Esophagus (tissue), 2 donors: ENCODE data around the gene ATP2C1. TPM values are rescaled to one million over a fixed set of nuclear protein-coding genes. Genes with fewer than 3 reads are reported as not detected.

Experiments used
- H3K27ac ChIP-seq, 2 donors: one replicate each; pipeline ENCODE4 v1.5.1; 2013; ENCODE audit warnings: low read depth in 2 of 2, mild to moderate bottlenecking in 2 of 2, inconsistent platforms in 1 of 2, low read length in 1 of 2, moderate library complexity in 1 of 2
- H3K27me3 ChIP-seq, 2 donors: one replicate each; pipeline ENCODE4 v1.6.1; 2013; ENCODE audit warnings: low read length in 2 of 2, control low read depth in 1 of 2, mild to moderate bottlenecking in 1 of 2; ENCODE audit not compliant: insufficient read depth in 2 of 2, control insufficient read depth in 1 of 2
- H3K36me3 ChIP-seq, 2 donors: one replicate each; pipeline ENCODE4 v1.6.1; 2013; ENCODE audit warnings: low read length in 1 of 2; ENCODE audit not compliant: control insufficient read depth in 2 of 2, insufficient read depth in 2 of 2
- H3K4me1 ChIP-seq, 2 donors: one replicate each; pipeline ENCODE4 v1.6.1; 2013; ENCODE audit warnings: low read length in 1 of 2; ENCODE audit not compliant: control insufficient read depth in 2 of 2, insufficient read depth in 2 of 2
- H3K4me3 ChIP-seq, 2 donors: one replicate each; pipeline ENCODE4 v1.5.1; 2013; ENCODE audit warnings: low read length in 2 of 2, mild to moderate bottlenecking in 2 of 2, low read depth in 1 of 2, moderate library complexity in 1 of 2
- H3K9me3 ChIP-seq, 2 donors: one replicate each; pipeline ENCODE4 v1.6.1; 2013; ENCODE audit warnings: mild to moderate bottlenecking in 2 of 2, low read depth in 1 of 2, low read length in 1 of 2, moderate library complexity in 1 of 2; ENCODE audit not compliant: control insufficient read depth in 2 of 2, insufficient read depth in 1 of 2
- WGBS, 2 donors: extraction: QIAGEN DNeasy Blood & Tissue Kit; methylation state at CpG; one replicate each; pipeline ENCODE4 v1.1.7; 2013; 5-methylcytosine and 5-hydroxymethylcytosine counted together
- polyA plus RNA-seq, 2 donors: library from polyadenylated mRNA; stranded (reverse); fragments of 200-250 nt; gene quantifications; one replicate each; pipeline ENCODE4 v1.2.3, GENCODE V29; 2013
- donor health status: healthy with polysubstance abuse.
- donor health status: Bipolar disorder and iron deficiency.

ATP2C1 gene
- polyA plus RNA-seq, 2 donors: 19.9 to 23.0 TPM

DNA sequence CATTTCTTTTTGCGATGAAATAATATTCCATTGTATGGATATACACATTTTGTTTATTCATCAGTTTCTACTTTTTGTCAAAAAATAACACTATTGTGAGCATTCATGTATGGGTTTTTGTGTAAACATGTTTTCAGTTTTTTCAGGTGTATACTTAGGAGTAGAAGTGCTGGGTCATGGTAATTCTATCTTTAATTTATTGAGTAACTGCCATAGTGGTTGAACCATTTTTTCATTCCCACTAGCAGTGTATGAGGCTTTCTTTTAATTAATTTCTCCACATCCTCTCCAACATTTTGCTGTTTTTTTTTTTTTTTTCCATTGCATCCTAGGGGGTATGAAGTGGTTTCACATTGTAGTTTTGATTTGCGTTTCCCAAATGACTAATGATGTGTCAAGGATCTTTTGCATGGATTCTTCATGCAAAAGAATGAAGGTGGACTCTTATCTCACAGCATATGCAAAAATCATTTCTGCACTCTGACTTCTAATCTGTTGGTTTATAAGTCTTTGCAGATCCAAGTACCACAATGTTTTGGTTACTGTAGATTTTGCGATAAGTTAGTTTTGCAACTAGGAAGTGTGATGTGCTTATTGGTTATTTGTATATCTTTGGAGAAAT, 12.6 kb downstream of the ATP2C1 start:
- 94 to 98% methylated on average over 3 of the region's 3 CpGs for WGBS, 2 donors
- Histone ChIP-seq H3K9me3 (no peaks in the 10 kb centered on the region), H3K27ac (no peak overlapping the region), H3K4me1 (no peaks in the 10 kb centered on the region), H3K36me3 (no peaks in the 10 kb centered on the region), H3K27me3 (no peaks in the 10 kb centered on the region), H3K4me3 (no peak overlapping the region)

DNA sequence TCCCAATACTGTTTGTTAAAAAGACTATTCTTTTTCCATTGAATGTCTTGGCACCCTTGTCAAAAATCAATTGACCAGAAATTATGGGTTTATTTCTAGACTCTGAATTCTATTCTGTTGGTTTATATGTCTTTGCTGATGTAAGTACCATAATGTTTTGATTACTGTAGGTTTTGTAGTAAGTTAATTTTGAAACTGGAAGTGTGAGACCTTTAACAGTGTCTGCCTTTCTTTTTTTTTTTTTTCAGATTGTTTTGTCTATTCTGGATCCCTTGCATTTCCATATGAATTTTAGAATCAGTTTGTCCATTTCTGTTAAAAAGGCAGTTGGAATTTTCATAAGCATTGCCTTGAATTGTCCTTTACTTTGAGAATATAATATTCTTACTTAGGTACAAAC, 13.6 kb downstream of the ATP2C1 start:
- H3K4me3 ChIP-seq: no peak overlapping the region
- no peak overlapping the region for H3K27ac ChIP-seq
- no peaks in the 10 kb centered on the region for H3K4me1 ChIP-seq
- no peaks in the 10 kb centered on the region for H3K9me3 ChIP-seq
- no peaks in the 10 kb centered on the region for H3K36me3 ChIP-seq
- no peaks in the 10 kb centered on the region for H3K27me3 ChIP-seq

DNA sequence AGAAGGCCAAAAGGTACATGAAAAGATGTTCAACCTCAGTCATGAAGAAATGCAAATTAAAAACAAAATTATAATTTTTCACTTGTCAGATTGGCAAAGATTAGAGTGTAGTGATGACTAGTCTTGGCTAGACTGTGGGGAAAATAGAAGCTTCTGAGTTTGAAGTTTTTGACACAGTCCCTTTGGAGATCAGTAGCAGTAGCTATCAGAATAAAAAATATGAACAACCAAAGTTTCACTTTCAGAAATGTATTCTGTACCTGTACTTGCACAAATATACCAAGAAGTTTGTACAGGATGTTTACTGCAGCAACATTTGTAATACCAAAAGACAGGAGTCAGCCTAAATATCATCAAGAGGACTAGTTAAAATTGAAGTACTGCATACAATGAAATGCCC, 14.1 kb downstream of the ATP2C1 start:
- H3K27ac ChIP-seq: no peak overlapping the region

DNA sequence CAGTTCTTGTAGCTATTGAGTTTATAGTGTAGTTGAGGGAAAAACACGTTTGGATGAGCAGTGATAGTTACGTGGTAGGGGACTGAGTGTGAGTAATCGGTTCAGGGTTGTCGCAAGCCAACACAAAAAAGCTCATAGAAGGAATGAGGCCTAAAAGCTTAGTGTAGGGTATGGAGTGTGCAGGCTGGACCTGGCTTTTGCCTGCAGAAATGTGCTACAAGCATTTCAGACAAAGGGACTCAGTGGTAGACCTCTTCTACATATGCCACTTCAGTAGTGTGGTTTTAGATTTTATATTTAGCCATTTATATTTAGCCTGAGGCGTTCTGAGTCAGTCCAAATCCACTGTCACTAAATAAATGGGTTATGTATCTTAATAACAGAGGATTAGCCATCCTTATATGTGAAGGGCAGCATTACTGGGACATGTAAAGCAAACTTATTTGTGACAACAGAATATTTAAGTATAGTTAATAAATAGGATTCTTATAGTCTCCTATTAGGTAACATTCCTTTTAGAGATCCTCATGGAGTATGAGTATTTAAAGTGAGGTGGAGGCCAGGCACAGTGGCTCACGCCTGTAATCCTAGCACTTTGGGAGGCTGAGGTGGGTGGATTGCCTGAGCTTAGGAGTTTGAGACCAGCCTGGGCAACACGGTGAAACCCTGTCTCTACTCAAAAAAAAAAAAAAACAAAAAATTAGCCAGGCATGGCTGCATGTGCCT, 21.8 kb downstream of the ATP2C1 start:
- H3K4me1 ChIP-seq: no peaks in the 10 kb centered on the region
- H3K9me3 ChIP-seq: peaks cover 0 to 2% of the 10 kb centered on the region in 2 donors
- H3K4me3 ChIP-seq: no peak overlapping the region
- 82 to 85% methylated on average over 7 of the region's 7 CpGs for WGBS, 2 donors
- H3K27ac ChIP-seq: no peak overlapping the region
- H3K36me3 ChIP-seq: no peaks in the 10 kb centered on the region
- H3K27me3 ChIP-seq: no peaks in the 10 kb centered on the region

More for the DNA sequence above, 14.1 kb downstream of the ATP2C1 start:
- Histone ChIP-seq H3K36me3 (no peaks in the 10 kb centered on the region), H3K27me3 (no peaks in the 10 kb centered on the region), H3K4me3 (no peak overlapping the region), H3K9me3 (no peaks in the 10 kb centered on the region), H3K4me1 (no peaks in the 10 kb centered on the region)

DNA sequence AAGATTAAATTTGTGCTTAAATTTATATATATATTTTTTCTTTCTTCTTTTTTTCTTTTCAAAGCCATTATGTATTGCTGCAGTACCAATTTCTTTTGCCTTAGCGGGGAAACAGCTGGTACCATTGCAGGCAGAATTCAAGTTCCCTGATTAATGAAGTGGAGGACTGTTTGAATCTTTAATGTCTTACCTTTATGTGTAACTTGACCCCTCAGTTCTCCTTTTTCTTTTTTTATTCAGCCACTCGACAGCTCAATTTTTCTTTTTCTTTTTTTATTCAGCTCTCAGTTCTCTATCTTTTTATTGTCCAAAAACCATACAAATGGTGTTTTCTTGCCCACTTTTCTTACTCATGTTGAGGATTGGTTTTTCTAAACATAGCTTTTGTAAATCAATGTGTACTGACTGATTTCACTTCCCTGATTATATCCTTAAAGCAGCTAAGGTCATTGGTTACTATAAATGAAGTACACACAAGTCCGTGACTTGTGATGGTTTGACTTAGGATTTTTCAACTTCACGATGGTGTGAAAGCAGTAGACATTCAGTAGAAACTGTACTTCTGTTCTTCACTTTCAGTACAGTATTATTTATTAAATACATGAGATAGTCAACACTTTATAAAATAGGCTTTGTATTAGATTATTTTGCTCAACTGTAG, 22.8 kb downstream of the ATP2C1 start:
- WGBS, 2 donors: 80 to 81% methylated on average over 4 of the region's 4 CpGs

DNA sequence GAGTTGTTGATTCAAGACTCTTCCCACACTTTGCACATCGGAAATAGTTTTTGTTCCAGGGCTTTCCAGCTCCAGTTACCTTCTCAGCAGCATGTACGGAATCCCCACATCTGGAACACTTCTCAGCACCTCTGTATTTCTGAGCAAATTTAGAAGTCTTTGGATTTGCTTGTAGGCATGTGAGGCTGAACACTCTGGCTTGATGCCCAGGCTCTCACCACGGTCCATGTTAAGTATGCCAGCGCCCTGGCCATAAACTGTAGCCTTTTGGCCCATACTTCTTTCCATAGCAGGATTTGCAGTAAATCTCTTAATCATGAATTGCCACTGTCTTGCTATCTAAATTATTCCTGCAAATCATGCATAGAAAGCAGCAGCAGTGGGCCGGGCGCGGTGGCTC, 24.4 kb downstream of the ATP2C1 start:
- WGBS, 2 donors: 87 to 91% methylated on average over 7 of the region's 7 CpGs

More for the DNA sequence above, 22.8 kb downstream of the ATP2C1 start:
- H3K27ac ChIP-seq: no peak overlapping the region
- H3K36me3 ChIP-seq: no peaks in the 10 kb centered on the region
- no peak overlapping the region for H3K4me3 ChIP-seq
- no peaks in the 10 kb centered on the region for H3K27me3 ChIP-seq
- H3K9me3 ChIP-seq: peaks cover 0 to 2% of the 10 kb centered on the region in 2 donors
- H3K4me1 ChIP-seq: no peaks in the 10 kb centered on the region

DNA sequence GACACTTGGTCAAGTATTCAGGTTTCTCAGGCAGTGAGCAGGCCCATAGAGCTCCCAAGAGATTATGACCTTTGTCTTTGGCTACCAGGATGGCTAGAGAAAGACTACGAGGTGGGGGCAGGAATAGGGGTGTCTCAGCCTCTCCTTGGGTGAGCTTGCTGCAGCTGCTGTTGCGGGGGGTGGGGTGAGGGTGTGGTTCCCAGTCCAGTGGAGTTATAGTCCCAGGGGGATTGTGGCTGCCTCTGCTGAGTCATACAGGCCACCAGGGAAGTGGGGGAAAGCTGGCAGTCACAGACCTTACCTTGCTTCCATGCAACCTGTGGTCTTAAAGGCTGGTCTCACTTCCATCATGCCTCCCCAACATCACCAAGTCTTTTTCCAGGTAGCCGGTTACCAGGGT, 31.7 kb downstream of the ATP2C1 start:
- H3K36me3 ChIP-seq: no peaks in the 10 kb centered on the region
- 93 to 95% methylated on average over 3 of the region's 3 CpGs for WGBS, 2 donors
- H3K4me1 ChIP-seq: no peaks in the 10 kb centered on the region

More for the DNA sequence above, 24.4 kb downstream of the ATP2C1 start:
- Histone ChIP-seq H3K27me3 (no peaks in the 10 kb centered on the region), H3K4me3 (no peak overlapping the region), H3K4me1 (no peaks in the 10 kb centered on the region), H3K27ac (no peak overlapping the region), H3K9me3 (peaks cover 0 to 2% of the 10 kb centered on the region in 2 donors), H3K36me3 (no peaks in the 10 kb centered on the region)

DNA sequence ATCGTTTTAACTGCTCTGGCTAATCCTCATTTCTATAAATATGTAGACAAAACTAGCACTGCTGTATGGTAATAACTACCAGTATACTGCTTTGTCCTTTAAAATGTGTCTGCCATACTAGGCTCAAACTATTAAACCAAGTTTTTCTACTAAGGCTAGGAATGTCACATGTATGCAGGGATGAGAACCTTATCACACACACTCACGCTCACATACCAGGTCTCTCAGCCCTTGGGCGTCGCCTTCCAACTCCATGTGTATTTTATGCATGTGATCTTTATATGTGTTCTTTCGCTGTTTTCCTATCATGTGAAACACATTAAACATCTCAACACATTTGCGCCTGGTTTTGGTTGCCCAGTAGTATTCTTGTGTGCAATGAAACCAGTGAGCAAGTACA, 32.6 kb downstream of the ATP2C1 start:
- Histone ChIP-seq H3K9me3 (no peaks in the 10 kb centered on the region), H3K36me3 (no peaks in the 10 kb centered on the region), H3K4me1 (no peaks in the 10 kb centered on the region), H3K27me3 (no peaks in the 10 kb centered on the region), H3K4me3 (no peak overlapping the region), H3K27ac (no peak overlapping the region)
- 80 to 82% methylated on average over 6 of the region's 6 CpGs for WGBS, 2 donors

More for the DNA sequence above, 31.7 kb downstream of the ATP2C1 start:
- H3K27me3 ChIP-seq: no peaks in the 10 kb centered on the region
- H3K9me3 ChIP-seq: no peaks in the 10 kb centered on the region
- no peak overlapping the region for H3K27ac ChIP-seq
- H3K4me3 ChIP-seq: no peak overlapping the region

DNA sequence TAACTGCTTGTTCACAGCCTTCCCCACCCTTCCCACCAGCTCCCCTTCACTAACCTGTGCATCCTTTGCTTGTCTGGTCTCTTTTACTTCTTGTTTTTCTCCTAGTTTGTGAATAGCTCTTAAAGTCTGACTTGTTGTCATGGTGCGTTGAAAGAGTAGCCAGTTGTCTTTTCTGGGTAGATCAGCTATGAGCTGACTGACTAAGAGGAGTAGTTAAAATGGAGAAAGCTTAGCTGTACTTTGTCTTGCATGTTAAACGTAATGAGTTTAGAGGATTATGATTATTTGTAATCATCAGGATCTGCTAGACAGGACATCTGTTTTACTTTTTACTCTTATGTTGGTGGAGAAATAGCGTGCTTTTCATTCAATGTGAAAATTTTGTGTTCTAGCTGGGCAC, 35.9 kb downstream of the ATP2C1 start:
- Histone ChIP-seq H3K4me3 (no peak overlapping the region), H3K9me3 (no peaks in the 10 kb centered on the region), H3K36me3 (no peaks in the 10 kb centered on the region), H3K4me1 (no peaks in the 10 kb centered on the region), H3K27me3 (no peaks in the 10 kb centered on the region), H3K27ac (no peak overlapping the region)
- 61 to 68% methylated on average over 3 of the region's 3 CpGs for WGBS, 2 donors
